Stimulated activated CD4-positive, alpha-beta T cell treated with anti-CD3 and anti-CD28 coated beads, Interleukin-2, amount 100 ng/mL, for 24 hours (primary cell): Measurements from ENCODE around the gene REG1B.

ENCODE experiments used
- DNase-seq, 2 donors: peaks; one replicate each; pipeline ENCODE4 v3.0.0-alpha.2; 2020

REG1B gene, protein sequence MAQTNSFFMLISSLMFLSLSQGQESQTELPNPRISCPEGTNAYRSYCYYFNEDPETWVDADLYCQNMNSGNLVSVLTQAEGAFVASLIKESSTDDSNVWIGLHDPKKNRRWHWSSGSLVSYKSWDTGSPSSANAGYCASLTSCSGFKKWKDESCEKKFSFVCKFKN

DNA sequence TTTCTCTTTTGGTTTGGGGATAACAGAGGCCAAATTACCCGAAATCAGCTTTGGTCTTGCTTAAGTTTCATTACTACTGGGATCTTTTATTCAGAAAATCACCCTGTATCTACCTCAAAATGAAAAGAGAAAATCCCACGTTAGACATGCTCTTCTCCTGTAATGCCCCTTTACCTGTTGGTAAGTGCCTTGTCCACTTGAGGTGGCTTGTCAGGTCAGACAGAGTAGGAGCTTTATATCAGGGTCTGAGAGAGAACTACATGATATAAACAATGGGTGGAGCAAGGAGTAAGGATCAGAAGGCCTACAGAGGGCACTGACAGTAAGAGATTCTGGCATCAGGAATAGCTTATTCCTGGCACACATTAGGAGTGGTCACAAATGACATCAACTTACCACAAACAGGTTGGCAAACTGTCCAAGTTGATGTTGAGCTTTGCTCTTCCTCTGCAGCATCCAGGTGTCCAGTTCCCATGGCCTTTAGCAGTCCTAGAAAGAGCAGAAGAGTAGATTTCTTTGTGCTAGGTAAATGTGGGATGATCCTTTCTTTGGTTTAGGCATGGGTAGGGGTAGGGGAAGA, at the start of gene REG1B:
Gene REG1B, minus strand, starts transcription at position 209 of the 580 bp plus-strand sequence. CDS start 381 bp downstream, outside the sequence.
- no peak for DNase-seq

DNA sequence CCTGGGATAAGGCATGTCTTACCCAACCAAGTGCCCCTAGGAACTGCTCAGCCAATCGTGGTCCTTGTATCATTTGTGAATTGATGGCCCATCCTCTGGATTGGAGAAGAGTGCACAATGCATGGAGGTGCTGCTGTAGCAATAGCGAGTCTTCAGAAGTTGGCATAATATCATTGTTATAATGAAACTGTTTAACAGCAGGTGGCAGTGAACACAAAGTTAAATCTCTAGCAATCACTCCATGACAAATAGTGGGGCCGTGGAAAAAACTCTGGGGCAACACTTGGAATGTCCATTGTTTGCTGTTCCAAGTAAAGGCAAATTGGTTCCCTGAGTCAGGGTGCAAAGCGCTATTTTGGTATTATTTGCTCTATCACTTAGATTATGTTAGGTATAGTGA, 43.9 kb upstream of the REG1B start:
- DNase-seq, result no peak

DNA sequence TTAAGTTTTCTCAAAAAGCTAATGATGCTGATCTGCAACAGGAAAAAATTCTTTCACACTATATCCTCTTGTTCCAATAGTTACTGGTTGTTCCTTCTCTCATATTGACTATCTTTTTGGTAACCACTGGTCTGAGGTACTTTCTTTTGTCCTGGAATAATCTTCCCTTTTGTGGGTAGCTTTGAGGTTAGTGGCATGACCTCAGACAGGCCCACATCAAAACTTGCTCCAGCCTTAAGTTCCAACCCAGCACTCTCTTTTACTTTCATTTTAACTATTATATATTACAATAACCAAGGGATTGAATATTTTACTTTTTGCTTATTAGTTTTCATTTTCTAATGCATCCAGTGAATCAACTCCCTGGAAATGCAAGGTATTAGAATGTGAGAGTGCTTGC, 42.0 kb upstream of the REG1B start:
- DNase-seq, result no peak

DNA sequence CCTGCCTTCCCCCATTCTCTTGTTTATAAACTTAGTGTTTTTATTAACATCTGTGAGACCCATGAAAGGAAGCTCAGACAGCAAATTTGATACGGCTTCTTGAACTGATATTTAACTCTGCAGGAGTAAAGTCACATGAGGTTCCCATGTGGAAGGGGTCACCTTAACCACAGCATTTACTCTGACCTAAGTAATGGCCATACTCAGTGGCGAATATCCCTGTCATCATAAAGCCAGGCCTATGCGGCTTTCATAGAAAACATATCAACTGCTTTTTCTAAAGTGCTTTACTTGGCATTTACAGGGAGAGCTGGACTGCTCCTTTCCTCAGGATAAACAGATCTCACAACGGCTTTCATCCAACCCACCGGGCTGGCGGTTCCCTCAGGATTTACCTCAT, 41.5 kb upstream of the REG1B start:
- DNase-seq, result no peak

DNA sequence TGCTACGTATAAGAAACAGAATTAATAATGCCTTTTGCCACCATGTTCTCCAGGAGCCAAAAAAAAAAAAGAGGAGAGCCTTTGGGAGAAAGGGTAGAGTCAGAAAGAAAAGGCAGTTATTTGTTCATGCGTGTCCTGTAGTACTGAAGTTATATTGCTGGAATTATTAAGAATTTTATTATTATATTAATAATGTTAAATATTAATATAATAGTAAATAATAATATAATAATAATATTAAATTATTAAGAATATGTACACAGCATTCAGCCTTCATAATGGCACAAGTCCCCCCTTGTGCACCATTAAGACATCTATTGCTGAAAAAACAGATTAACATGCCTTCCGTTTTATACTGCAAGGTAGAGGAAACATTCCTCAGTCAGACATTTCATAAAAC, 40.6 kb upstream of the REG1B start:
- no peak for DNase-seq

DNA sequence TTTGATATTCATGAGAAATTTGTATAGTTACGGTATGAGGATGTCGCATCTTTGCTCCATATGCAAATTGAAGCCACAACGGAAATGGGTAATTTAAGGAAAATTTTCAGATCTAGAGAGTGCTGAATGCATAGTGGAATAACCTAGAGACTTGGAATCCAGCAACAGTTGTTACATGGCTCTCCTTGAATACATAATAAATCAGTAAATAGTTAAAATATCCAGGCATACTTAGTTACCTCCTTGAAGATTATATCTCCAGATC, 37.9 kb upstream of the REG1B start:
- no peak for DNase-seq

DNA sequence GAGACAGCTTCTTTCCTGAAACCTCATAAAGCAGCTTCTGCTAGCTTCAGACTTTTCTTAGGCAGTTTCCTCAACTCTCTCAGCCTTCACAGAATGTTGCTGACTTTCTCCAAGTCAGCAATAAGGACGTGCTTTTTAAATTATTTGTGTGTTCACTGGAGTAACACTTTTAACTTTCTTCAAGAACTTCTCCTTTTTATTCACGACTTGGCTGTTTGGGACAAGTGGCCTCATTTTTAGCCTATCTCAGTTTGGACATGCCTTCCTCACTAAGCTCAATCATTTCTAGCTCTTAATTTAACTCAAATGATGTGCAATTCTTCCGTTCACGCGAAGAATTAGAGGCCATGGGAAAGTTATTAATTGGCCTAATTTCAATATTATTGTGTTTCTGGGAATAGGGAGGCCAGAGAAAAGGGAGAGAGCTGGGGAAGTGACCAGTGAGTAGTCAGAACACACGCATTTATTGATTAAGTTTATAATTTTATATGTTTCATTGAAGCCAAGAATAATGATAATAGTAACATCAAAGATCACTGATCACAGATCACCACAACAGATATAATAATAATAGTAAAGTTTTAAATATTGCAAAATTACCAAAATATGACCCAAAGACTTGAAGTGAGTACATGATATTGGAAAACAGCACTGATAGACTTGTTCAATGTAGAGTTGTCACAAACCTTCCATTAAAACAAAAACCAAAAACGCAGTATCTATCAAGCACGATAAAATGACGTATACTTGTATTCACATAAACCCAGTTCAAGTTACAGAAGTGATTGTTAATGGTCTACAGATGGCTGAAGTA, 37.3 kb upstream of the REG1B start:
- DNase-seq, result no peak

DNA sequence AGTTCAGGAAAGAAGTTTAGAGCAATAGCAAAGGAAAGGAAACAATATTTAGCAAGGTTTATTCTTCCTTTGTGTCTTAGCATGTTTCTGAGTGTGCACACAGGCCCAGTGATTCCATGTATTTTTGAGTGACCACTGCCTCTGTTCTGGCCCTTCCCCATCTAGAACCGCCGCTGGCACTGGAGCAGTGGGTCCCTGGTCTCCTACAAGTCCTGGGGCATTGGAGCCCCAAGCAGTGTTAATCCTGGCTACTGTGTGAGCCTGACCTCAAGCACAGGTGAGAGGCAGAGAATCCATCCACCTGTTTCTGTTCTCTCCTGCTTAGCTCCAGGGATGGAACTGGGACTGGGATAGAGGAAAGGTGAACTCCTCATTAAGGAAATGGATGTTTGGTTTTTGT, 34.9 kb upstream of the REG1B start:
- no peak for DNase-seq

DNA sequence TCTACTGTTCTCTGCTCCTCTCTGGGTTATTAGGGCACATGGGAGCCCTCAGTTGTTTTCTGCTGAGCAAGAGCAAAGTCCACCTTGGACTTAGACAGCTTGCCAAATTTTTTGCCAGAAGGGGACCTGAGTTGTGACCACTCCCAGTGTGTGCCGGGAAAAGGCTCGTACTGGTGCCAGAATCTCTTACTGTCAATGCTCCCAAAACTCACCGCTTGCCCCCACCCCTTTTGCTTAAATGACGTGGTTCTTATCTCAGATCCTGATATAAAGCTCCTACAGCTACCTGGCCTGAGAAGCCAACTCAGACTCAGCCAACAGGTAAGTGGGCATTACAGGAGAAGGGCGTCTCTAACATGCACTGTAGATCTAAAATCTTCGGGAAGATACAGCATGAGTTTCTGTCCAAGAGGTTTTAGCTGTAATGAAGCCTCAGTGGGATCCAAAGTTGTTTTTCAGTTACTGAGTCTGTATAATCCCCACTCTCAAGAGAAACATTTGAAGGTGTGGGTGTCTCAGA, 32.5 kb upstream of the REG1B start, which contains the start of gene REG1A:
Gene REG1A, plus strand, starts transcription at position 295 of the 520 bp plus-strand sequence. CDS start 374 bp downstream, outside the sequence.
- DNase-seq, result no peak

DNA sequence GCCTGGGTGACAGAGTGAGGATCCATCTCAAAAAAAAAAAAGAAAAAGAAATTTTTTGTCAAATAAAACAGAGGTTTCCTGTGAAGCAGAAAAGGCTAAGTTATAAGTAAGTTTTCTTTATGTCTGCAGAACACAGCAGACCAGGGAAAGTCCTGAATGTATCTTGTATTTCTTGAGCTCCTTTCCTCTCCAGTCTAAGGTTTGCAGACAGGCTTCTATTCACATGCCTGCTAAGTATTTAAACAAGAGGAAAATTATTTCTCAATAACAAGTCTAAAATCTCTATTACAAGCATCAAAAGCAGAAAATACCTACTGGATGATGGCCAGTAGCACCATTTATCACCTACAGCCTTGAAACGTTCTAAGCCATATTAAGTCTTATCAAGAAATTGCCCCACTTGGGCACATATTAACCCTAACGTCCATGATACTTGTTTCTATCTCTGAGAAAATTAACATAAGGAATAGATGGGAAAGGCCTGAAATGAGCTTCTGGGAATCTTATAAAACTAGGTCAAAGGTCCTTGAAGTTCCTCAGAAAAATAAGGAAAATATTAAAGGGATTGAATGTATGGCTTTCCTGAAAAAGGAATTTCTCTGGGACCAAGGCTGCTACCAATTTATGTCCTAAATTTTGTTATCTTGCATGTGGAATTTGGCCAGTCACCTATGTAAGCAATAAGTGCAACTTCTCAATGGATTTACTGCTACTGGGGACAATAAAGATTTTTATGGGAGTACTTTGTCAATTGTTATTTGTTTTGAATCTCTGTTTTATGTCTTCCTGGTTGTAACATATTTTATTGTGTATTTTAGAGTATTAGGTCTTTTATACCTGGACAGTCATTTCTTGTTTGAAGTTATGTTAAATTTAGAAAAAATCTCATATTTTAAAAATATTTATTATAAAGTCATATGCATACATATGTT, 29.5 kb upstream of the REG1B start:
- no peak for DNase-seq

DNA sequence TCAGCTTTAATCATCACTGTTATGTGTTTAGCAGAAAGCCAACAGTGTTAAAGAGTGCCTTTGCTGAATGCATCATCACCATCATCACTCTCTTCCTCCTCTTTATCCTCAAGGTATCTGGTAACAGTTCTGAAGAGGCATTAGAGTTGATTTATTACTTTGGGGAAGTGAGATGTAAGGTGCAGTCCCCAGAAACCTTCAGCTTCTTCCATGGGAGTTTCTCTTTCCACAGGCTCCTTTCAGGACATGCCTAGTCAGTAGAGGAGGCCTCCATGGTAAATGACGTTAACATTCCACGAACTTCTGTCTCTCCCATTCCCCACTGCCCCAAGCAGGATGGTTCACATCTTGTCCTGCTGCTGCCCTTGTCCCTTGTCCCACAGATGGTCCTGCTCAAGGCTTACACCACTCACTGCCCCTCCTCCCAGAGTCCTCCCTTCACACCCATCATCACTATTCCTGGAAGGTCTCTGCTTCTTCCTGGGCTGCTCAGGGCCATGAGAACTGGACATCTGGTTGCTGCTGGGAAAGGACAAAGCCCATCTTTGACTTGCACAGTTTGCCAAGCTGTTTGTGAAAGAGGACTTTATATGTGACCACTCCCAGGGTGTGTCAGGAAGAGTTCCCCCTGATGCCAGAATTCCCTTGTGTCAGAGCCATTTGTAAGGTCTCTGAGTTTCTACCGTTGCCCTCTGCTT, 27.2 kb upstream of the REG1B start:
- no peak for DNase-seq

DNA sequence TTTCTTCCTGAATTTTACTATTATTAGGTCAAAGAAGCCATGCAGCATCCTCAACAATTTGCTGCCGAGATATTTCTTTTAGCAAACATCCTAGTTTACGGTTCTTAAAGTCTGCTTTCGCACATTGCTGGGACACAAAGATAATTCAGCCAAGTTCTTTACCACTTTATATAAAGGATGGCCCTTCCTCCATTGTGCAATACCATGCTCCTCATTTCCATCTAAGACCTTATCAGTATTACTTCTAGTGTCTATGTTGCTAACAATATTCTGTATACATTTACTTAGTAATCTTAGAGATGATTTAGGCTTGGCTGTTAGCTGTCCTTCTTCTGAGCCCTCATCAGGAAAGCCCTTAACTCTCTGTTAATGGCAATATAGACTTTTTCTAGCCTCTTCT, 24.5 kb upstream of the REG1B start:
- no peak for DNase-seq

DNA sequence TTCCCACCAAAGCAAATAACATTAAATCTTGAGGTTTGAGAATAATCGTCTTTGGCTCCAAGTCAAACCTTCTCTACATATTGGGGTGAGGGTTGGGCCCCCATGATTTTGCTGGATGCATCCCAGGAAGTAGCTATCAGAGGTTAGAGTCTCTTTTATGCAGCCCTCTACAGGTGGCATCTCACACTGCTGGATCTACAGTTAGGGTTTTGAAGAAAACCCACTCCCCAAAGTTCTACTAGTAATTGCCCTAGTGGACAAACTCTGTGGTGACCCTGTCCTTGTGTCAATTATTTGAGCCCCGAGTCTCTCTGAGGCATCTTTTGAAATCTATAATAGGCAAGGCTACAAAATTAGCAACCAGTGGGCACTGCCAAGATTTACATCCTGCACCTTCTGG, 17.5 kb upstream of the REG1B start:
- no peak for DNase-seq

DNA sequence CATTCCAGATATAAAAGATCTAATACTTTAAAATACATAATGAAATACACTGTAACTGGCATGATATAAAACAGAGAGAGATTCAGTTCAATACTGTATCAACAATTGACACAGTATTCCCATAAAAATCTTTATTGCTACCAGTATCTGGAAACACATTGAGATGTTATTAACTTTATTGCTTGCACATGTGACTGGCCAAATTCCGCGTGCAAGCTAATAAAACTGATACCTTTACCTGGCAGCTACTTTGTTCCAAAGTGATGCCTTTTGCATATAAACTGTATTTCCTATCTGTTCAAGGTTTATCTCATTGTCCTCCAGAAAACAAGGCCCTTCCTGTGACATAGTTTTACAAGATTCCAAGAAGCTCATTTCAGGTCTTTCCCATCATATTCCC, 15.4 kb upstream of the REG1B start:
- DNase-seq, result no peak

DNA sequence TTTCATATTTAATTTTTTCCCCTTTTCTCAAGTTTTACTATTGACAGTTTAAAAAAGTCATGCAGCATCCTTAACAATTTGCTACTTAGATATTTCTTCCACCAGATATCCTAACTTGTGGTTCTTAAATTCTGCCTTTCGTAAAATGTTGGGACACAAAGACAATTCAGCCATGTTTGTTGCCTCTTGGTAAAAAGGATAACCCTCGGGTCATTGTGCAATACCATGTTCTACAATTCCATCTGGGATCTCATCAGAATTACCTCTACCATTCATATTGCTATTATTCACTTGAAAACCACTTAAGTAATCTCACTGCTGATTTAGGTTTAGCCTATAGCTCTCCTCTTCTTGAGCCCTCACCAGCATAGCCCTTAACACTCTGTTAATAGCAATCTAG, 13.2 kb upstream of the REG1B start:
- DNase-seq, result no peak

DNA sequence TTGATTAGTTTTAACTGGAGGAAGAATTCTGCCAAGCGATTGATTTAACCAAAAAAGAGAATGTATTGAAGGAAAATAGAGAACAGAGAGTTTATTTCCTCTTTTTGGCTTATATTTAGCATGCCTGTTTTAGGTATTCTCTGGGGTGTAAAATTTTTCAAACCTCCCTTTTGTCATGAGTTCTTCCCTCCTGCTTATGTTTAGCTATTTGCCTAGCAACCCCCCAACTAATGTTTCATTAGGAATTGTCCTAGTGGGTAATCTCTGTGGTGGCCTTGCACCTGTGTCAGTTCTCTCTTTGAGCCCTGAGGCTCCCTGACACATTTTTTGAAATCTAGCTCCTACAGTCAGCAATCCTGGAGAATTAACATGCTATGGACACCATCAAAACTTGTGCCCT, 12.5 kb upstream of the REG1B start:
- no peak for DNase-seq

DNA sequence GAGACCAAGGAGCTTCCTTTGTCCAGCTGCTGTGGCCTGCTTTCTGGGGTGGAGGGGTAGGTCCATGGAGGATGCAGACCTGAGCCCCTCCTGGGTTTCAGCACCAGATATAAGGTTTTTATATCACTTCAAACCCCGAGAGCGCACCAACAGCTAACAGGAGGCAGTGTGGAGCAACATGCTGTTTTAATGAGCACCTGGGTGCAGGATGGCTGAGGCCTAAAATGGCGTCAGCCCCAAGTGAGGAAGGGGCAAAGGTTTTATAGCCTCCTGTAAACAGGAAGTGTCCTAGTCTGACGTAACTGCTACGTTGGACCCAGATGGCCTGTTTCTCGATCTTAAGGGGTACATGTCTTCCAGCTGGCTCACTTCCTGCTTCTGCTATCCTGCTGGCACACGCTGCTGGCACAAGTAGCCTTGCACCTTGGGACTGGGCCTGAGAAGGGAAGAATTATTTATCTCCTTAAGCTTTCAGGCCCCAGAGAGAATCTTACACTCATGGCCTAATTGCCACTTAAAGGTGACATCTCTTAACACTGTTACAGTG, 11.4 kb upstream of the REG1B start:
- DNase-seq, result no peak

DNA sequence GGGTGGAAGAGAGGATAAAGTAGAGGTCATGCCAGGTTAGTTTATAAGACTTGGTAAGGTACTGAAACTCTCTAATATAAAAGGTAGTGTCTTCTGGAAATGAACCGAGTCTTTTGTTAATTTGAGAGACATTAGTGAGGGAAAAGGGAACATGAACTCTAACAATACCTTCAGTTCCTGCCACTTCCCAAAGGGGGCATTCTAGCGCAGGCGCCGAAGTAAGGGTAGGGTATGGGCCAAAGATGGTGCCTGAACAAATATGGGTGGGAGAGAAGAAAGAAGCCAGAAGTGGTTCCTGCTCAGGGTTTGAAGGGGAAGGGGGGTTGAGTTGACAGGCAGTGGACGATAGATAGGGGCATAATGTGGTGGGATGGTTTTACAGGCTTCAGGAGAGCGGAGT, 10.1 kb upstream of the REG1B start:
- no peak for DNase-seq

DNA sequence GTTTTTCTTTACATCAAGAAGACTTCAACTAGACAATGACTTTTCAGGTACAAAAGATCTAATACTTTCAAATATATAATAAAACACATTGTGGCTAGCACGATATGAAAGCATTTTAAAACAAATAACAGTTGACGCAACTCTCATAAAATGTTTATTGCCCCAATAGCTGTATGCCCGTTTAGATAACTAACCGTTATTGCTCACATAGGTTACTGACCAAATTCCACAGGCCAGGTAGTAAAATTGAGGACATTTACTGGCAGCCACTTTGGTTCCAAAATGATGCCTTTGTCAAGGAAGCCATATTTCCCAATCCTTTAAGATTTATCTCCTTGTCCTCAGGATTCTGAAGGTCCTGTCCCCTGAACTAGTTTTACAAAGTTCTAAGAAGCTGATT, 2.9 kb upstream of the REG1B start:
- DNase-seq, result no peak

DNA sequence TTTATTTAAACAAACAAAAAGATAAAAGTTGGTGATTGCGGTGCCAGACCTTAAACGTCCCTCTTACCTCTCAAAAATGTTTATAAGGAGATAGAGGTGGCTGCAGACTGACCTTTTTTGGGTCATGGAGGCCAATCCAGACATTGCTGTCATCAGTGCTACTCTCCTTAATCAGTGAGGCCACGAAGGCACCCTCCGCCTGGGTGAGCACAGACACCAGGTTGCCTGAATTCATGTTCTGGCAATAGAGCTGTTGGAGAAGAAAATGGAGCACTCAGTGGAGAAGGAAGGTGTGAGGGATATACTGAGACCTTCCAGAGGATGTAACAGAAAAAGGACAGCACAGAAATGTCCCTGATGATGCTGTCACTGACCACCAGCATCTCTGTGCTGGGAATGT, 1.5 kb downstream of the REG1B start:
- no peak for DNase-seq

DNA sequence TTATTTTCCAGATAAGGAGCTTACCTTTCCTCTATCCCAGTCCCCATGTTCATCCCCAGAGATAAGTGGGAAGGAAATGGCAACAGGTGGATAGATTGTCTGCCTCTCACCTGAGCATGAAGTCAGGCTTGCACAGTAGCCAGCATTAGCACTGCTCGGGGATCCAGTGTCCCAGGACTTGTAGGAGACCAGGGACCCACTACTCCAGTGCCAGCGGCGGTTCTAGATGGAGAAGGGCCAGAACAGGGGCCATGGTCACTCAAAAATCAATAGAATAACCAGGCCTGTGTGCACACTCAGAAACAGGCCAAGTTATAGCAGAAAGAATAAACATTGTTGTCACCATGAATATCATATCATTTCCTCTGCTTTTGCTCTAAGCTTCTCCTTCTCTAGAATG, 2.4 kb downstream of the REG1B start:
- no peak for DNase-seq

DNA sequence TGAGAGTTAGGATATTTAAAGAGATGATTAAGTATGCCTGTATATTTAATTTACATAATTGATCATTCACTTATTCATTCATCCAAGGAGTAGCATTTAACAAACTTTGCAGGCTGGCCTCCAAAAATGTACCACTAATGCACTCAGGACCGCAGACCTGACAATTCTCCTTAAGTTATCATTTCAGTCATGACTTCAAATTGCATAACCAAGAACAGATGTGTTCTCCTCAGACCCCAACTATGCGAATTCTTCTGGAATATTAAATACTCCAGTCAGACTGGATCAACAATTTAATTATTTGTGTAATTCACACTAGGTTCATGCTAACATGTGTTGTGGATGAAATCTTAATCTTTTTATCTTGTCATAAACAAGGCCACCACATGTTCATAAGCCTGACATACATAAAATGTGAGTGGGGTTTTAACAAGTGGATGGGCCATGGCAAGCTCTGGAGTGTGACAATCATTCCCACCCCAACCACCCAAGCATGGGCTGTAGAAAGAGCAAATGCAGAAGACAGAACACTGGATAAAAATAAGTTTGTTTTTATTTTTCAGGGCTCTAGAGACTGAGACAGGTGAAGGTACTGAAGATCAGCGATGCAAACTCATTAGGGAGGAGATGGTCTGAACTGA, 3.2 kb downstream of the REG1B start:
- DNase-seq, result no peak
